ENCODE results near the gene CCDC70.
A peak's percentile ranks its signal among the peaks of the same experiment; 100 is the strongest.

Gene CCDC70

GRCh38 chr13:51828730-51829567, 32.8 kb upstream of the CCDC70 start:
- DNase-seq (ENCODE audit: extremely low read depth in 1 of 2, low read depth in 1 of 2), result no peak

GRCh38 chr13:51829568-51829899, 32.2 kb upstream of the CCDC70 start:
- DNase-seq (ENCODE audit: extremely low read depth in 1 of 2, low read depth in 1 of 2), result no peak

DNA sequence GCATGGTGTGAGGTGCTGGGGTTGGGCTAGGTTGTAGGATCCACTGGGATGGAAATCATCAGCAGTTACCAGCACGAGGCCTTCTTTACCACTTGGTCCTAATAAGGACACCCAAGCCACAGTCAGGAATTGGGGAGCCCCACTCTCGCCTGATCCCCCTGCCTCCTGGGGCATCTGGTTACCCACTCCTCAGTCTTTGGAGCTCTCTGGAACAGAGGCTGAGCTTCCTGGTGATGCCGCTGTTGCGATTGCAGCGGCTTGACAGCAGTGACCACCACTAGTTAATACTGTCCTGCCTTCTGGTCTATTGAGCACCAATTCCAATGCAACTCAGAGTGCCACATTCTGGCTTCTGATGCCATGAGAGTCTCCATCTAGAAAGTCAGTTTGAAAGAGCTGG, 30.2 kb upstream of the CCDC70 start:
- no peak for DNase-seq (ENCODE audit: extremely low read depth in 1 of 2, low read depth in 1 of 2)

DNA sequence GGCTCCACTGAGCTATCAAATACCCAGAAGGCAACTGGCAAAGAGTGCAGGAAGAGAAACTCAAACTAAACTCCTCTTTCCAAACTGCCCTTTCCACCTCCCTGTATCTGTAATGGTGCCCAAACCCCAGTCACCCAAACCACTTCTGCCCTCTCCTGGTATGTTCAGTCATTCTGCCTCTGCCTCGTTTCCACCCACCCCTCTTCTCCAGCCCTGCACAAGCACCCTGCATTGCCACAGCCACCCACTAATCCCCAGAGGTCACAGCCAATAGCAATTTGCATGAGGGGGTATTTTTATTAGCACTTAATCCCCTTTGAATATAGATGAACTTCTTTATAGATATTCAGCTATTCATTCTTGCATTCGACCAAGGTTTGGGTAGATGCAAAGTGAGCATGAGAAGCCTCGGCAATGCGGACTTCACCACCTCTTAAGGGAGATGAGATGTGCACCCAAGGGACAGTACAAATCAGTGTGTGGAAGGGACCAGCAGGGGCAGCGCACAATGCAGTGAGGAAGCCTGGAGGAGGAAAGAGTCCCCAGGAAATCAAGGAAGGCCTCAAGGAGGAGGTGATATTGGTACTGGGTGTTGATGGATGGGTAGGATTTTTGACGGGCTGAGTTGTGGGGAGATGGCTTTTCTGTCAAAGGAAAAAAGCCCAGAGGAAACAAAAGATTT, 29.2 kb upstream of the CCDC70 start:
- no peak for DNase-seq (ENCODE audit: extremely low read depth in 1 of 2, low read depth in 1 of 2)

DNA sequence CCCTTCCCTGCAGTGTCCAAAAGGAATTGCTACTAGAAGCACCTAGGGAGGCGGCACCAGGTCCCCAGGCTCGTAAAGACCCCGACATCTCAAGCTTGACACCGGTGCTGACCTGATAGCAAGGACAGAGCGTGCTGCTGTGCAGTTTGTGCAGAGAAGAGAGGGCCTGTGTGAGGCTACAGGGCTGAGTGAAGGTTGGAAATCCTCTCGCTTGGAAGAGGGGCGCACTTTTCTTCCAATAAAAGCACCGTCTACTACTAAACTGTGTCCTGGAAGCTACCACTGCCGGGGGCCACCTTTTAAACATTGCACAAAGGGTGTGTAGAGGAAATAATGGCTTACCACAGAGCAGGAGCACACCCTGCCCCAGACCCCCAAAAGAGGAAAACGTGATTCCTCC, 27.8 kb upstream of the CCDC70 start:
- DNase-seq (ENCODE audit: extremely low read depth in 1 of 2, low read depth in 1 of 2), result no peak

GRCh38 chr13:51834581-51835171, 27.1 kb upstream of the CCDC70 start:
- no peak for DNase-seq (ENCODE audit: extremely low read depth in 1 of 2, low read depth in 1 of 2)

DNA sequence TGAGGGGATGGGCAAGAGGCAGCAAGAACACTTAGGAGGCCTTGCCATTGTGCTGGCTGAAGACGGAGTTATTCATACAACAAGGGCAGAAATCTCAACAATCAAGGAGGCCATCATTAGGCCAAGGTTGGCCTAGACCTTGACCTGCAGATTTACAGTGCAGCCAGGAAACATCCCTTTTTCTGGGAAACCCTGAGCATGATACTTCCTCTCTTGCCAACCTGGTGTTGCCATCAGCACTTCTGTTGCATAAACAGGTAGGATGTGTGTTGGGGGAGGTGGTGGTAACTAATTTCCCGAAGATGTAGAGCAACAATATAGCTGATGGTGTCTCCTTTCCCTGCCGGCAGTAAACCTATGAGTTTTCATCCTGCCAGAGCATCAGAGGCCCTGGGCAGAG, 24.8 kb upstream of the CCDC70 start:
- no peak for DNase-seq (ENCODE audit: extremely low read depth in 1 of 2, low read depth in 1 of 2)

DNA sequence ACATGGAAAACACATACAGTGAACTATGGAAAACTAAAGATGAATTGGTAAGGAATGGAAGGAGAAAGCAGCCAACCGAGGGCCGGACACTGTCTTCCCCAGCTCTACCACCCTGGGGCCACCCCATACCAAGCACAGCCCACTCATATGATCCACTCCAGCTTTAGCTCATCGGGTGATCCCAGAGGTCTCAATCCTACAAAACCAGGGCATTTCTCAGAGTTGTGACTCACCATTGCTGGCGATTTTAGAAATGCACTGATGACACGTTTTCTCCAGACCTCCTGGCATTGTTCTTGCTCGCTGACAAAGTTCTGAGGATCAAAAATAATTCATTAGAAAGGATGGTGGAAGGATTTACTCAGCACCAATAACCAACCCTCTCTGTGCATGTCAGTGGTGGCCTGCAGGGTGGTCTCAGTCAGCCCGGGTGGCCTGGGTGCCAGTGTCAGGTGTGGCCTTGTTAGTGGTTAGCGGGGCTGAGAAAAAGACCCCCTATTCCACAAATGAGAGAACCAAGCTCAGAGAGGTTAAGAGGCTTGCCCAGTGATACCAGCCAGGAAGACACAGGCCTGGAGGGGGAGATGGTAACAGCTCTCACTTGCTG, 23.4 kb upstream of the CCDC70 start:
- DNase-seq (ENCODE audit: extremely low read depth in 1 of 2, low read depth in 1 of 2), result no peak

DNA sequence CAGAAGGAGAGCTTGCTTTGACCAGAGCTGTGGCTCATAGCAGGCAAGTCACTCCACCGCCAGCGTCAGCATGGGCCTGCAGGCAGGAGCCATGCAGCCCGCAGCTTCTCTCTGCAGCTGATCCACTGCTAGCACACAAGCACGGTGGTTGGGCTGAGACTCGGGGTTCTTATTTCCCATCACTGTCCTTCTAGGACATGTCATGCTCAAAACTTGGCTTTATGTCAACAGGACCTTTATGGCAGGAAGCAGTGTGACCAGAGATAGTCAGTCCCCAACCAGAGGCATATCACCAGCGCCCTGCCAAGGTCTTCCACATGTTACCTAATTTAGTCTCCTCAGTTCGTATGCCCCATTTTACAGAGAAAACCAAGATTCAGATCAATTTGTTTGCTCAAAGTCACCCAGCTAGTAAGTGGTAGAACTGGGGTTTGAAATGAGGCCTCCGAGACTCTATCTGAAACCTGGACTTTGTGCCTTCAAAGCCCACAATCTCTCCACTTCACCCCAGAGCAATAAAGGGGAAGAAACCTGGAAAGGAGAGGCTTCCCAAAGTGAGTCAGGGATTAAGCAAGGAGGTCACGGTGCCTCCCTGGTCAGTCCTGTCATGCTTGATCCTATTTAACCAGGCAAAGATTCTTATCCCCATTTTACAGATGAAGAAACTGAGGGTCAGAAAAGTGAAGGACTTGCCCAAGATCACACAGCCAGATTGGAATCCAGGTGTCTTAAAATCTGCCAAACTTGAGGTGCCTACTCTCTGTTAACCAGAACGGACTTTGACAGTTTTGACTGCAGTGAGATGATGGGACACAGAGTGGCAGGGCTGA, 21.8 kb upstream of the CCDC70 start:
- DNase-seq (ENCODE audit: extremely low read depth in 1 of 2, low read depth in 1 of 2), result no peak

DNA sequence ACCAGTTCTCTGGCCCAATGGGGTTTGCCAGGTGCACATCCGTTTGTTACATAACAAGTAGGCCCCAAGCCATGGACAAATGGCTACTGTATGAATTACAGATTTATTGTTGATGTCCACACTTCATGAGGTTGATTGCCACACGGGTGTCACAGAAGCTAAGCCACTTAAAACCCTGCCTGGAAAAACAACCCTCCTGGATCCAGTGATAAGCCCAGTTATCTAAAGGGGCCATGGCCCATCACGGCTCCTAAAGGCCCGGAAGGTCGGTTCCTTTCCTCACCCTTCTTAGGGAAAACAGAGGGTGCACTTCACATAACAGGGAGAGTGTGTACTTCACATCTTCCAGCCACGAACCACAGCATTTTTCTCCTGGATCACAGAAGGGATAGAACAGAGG, 20.9 kb upstream of the CCDC70 start:
- no peak for DNase-seq (ENCODE audit: extremely low read depth in 1 of 2, low read depth in 1 of 2)

DNA sequence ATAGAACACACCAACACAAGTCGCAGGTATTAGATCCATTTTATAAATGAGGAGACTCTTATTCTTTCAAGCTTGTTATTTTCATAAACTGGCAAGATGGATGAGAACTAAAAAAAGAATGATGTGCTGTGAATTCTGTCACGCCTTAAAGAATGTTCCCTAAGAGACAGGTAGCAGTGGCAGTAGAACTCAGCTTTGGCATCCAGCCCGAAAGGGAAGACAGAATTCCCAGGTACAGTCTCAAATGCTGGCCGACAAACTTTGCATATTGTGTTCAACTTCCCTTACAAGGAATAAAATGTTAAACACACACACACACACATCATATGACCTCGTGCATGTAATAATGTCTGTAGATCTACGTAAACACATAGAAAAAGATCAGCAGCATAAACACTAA, 20.0 kb upstream of the CCDC70 start:
- DNase-seq (ENCODE audit: extremely low read depth in 1 of 2, low read depth in 1 of 2), result no peak

DNA sequence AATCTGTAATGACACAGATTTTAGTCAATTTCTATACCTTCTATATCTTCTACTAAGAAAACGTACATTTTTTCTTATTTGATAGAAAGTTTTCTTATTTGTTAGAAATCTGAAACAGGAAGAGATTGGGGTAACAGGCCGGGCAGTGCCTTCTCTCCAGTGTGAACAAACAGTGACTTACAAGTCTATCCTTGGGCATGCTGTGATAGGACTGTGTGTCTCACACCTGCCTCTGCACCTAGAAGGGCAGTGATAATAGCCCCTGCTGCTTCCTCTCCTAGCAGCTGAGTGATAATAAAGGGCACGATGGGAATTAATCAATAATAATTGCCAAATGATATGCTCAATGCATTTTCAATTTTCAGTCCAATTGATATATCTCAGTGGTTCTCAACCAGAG, 18.2 kb upstream of the CCDC70 start:
- no peak for DNase-seq (ENCODE audit: extremely low read depth in 1 of 2, low read depth in 1 of 2)

- peak in 1 of 2 donors; percentile 37 for DNase-seq (ENCODE audit: extremely low read depth in 1 of 2, low read depth in 1 of 2)
Measured at GRCh38 chr13:51844862-51845573, 16.8 kb upstream of the CCDC70 start, which contains the start of gene TMEM272. TSS of gene TMEM272 (minus strand) at chr13:51845177. CDS start at chr13:51838530, 6,647 bp downstream.

DNA sequence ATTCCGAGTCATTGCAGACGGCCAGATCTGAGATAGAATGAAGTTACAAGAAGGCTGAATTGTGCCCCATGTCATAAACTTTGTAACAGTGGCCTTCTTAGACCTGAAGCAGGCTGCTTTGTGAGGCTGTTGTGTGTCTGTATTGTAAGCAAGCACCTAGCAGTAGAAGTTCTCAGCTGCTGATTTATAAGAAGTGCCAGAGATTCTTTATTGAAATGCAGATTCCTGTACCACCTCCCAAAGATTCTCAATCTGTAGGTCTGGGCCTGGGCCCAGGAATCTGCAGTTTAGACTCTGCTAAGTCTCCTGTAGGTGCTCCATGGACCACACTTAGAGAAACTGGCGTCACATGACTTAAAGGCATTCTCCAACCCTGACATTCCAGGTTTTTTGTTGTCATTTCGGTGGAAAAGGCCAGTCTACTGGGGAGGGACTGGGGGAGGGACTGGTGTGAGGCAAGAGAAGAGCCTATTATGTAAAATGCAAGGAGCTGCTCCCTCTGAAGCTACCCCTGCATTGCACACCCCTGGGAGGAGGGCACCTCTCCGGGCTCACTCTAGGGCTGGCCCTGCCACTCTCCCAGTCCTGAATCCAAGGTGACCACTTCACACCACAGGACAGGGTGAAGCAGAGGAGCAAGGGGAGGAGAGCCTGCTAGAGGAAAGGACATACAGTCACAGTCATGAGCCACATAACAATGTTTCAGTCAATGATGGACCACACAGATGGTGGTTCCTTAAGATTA, 16.0 kb upstream of the CCDC70 start:
- no peak for DNase-seq (ENCODE audit: extremely low read depth in 1 of 2, low read depth in 1 of 2)

DNA sequence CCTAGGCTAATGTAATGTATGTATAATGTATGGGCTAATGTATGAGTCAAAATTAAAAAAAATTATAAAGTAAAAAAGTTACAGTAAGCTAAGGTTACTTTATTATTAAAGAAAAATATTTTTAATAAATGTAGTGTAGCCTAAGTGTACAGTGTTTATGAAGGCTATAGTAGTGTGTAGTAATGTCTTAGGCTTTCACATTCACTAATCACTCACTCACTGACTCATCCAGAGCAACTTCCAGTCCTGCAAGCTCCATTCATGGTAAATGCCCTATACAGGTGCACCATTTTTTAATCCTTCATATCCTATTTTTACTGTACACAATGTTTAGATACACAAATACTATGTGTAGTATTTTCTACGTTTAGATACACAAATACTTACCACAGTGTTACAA, 15.0 kb upstream of the CCDC70 start:
- DNase-seq (ENCODE audit: extremely low read depth in 1 of 2, low read depth in 1 of 2), result no peak

DNA sequence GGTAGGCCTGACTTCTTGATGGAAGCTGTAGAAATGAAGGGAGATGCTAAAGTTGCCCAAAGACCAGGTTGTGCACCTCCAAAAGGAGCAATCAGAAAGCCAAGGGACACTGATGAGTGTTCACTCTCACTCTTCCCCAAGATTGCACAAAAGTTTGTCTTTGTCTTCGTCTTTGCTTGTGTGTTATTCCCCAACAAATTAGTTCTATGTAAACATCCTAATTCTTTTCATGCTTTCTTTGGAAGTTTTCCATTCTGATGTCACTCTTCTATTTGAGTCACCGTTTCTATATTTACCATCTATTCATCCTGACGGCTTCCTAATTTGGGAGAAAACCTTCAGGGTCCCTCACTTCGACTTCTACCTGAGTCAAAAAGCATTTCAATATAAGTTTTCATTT, 13.1 kb upstream of the CCDC70 start:
- no peak for DNase-seq (ENCODE audit: extremely low read depth in 1 of 2, low read depth in 1 of 2)

DNA sequence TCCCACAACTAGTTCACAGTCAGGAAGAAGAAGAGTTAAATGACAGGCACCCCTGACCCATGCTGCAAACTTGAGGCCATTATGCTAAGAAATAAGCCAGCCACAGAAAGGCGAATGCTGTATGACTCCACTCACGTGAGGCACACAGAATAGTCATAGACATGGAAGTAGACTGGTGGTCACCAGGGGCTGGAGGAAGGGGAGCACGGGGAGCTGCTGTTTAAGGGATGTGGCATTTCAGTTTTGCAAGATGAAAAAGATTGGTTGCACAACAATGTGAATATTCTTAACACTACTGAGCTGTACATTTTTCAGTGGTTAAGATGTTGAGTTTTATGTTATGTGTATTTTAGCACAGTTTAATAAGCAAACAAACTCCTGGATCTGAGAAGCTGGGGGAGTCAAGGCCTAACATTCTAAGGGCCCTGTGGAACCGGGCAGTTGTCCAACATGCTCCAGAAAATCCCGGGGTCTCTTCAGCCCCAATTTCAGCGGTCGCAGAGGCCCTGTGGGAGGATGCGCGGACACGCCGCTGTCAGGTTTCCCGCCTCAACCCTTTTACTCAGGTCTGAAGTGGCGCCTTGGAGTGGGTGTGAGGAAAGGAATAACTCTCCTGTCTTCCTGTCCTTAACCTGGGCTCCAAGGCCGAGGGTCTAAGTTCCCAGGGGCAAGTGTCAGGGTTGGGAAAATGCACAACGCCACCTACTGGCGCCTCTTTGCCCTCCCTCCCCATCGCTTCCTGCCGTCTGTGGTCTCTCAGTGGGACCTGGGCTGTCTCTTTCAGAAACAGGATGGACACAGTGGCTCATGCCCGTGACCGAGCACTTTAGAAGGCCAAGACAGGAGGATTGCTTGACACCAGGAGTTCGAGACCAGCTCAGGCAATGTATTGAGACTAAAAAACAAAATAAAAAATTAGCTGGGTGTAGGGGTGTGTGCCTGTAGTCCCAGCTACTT, 12.3 kb upstream of the CCDC70 start:
- DNase-seq (ENCODE audit: extremely low read depth in 1 of 2, low read depth in 1 of 2), result peak in 1 of 2 donors; percentile 24

DNA sequence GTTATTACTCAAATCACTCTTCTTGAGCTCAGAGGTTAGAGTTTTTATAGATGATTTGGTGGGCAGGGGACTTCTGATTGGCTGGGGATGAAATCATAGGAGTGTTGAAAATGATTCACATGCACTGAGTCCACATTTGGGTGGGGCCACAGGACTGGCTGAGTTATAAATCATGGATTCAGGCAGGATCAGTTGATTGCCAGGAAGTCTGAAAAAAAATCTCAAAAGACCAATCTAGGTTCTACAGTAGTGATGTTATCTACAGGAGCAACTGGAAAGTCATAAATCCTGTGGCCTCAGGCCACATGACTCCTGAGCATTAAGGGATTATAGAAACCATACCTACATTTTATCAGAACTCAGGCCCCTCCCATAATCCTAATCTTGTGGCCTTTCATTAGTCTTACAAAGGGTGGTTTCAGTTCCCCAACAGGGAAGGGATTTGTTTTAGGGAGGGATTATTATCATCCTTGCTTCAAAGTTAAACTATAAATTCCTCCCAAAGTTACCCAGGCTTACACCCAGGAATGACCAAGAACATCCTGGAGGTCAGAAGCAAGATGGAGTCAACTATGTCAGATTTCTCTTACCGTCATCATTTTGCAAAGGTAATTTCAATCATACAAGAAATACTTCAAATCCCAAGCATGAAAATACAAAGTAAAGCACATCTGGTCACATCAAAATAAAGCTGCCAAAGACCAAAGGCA, 5.6 kb upstream of the CCDC70 start:
- DNase-seq (ENCODE audit: extremely low read depth in 1 of 2, low read depth in 1 of 2), result no peak
